ENCODE results near the gene OPCML. TPM values are rescaled to one million over a fixed set of nuclear protein-coding genes. Genes with fewer than 3 reads are reported as not detected.
A peak's percentile ranks its signal among the peaks of the same experiment; 100 is the strongest.

The OPCML gene
- total RNA-seq, 2 experiments from 2014 or later = not detected

DNA sequence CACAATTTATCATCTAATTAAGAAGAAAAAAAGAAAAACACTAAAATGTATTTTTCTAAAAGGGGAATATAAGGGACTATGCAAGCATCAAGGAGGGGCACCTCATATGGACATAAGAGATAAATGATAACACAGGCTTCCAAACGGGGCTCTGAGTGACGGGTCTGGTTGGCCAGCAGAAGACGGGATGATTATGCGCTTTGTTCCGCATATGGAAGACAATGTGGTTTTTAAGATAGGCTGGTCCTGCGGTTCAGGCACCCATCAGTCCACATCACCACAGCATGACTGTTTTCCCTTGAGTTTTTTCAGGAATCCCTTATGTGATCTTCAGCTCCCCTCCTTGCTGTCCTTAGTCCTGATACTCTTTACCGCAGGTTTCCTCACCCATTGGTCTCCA, 404.6 kb downstream of the OPCML start:
- H3K27me3 Mint-ChIP-seq = peaks cover 2% of the 10 kb centered on the region
- H3K4me1 Mint-ChIP-seq = no peaks in the 10 kb centered on the region
- no peaks in the 10 kb centered on the region for H3K36me3 Mint-ChIP-seq
- POLR2A ChIA-PET = no interaction called here
- no peaks in the 10 kb centered on the region for H3K9me3 Mint-ChIP-seq
- DNase-seq (no peak), ATAC-seq (ENCODE audit: low read depth) (no peak)
- H3K4me3 Mint-ChIP-seq = no peak overlapping the region
- H3K27ac Mint-ChIP-seq = no peak overlapping the region

DNA sequence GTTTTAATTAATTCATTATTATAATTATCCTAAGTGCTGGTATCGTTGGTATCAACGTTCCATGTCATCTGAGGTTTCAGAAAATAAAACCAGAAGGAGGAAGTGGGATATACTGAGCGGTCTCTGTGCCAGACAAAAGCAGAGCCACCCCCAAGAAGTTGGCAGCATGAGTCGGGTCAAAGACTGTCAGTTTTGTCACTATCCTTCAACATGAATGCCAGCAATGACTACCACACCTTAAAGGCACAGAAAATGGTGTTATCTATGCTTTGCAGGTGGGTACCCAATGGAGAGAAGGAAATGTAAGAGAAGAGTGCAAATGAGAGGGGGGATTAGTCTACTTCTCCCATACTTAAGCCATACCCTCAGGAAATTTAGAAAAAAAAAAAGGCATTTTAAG, 408.5 kb downstream of the OPCML start:
- POLR2A ChIA-PET = no interaction called here
- Mint-ChIP-seq H3K36me3 (no peaks in the 10 kb centered on the region), H3K9me3 (no peaks in the 10 kb centered on the region), H3K27me3 (peaks cover under 1% of the 10 kb centered on the region), H3K4me1 (no peaks in the 10 kb centered on the region), H3K4me3 (no peak overlapping the region), H3K27ac (no peak overlapping the region)
- no peak for ATAC-seq (ENCODE audit: low read depth)
- no peak for DNase-seq

- DNase-seq (no peak), ATAC-seq (ENCODE audit: low read depth) (no peak)
- H3K27me3 Mint-ChIP-seq = no peaks in the 10 kb centered on the region
- no peak overlapping the region for H3K4me3 Mint-ChIP-seq
- H3K9me3 Mint-ChIP-seq = no peaks in the 10 kb centered on the region
- H3K27ac Mint-ChIP-seq = no peak overlapping the region
- H3K36me3 Mint-ChIP-seq = no peaks in the 10 kb centered on the region
- H3K4me1 Mint-ChIP-seq = no peaks in the 10 kb centered on the region
- POLR2A ChIA-PET = no interaction called here
These were observed 408.9 kb downstream of the OPCML start for GRCh38 chr11:133123366-133123765.

DNA sequence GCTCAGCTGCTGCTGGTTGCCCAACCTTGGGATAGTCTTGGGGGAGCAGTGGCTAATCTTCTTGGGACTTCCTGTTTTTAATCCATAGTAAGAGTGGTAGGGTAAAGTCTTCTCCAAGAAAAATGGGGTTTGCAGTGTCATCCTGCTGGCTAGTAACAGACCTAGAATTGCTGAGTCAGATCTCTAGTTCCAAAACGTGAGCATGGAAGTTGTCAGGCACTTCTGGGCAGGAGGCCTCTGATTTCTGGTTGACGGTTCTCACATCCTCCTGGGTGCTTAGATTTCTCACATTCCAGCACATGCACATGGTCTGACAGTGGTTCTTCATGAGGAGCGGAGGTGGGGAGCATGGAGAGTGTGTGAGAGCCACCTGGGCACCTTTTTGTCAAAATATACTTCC, 410.0 kb downstream of the OPCML start:
- ATAC-seq (ENCODE audit: low read depth) = no peak

GRCh38 chr11:133118563-133119268, 413.6 kb downstream of the OPCML start:
- DNase-seq (no peak), ATAC-seq (ENCODE audit: low read depth) (no peak)
- no peaks in the 10 kb centered on the region for H3K36me3 Mint-ChIP-seq
- H3K27ac Mint-ChIP-seq = no peak overlapping the region
- POLR2A ChIA-PET = no interaction called here
- no peaks in the 10 kb centered on the region for H3K9me3 Mint-ChIP-seq
- peaks cover 4% of the 10 kb centered on the region for H3K4me1 Mint-ChIP-seq
- H3K27me3 Mint-ChIP-seq = no peaks in the 10 kb centered on the region
- H3K4me3 Mint-ChIP-seq = no peak overlapping the region

More for the DNA sequence above, 410.0 kb downstream of the OPCML start:
- Mint-ChIP-seq H3K36me3 (no peaks in the 10 kb centered on the region), H3K27ac (no peak overlapping the region), H3K27me3 (no peaks in the 10 kb centered on the region), H3K4me1 (peaks cover 4% of the 10 kb centered on the region), H3K4me3 (no peak overlapping the region), H3K9me3 (no peaks in the 10 kb centered on the region)
- POLR2A ChIA-PET = no interaction called here
- no peak for DNase-seq

- POLR2A ChIA-PET = no interaction called here
- Mint-ChIP-seq H3K4me1 (peaks cover 4% of the 10 kb centered on the region), H3K36me3 (no peaks in the 10 kb centered on the region), H3K27me3 (peaks cover 3% of the 10 kb centered on the region), H3K4me3 (no peak overlapping the region), H3K27ac (no peak overlapping the region), H3K9me3 (no peaks in the 10 kb centered on the region)
- no peak for ATAC-seq (ENCODE audit: low read depth)
- no peak for DNase-seq
These were observed 417.2 kb downstream of the OPCML start for GRCh38 chr11:133115099-133115498.

GRCh38 chr11:133107763-133108162, 424.5 kb downstream of the OPCML start:
- no peaks in the 10 kb centered on the region for H3K4me1 Mint-ChIP-seq
- DNase-seq (no peak), ATAC-seq (ENCODE audit: low read depth) (no peak)
- H3K27me3 Mint-ChIP-seq = no peaks in the 10 kb centered on the region
- no peaks in the 10 kb centered on the region for H3K36me3 Mint-ChIP-seq
- H3K27ac Mint-ChIP-seq = no peak overlapping the region
- no peak overlapping the region for H3K4me3 Mint-ChIP-seq
- POLR2A ChIA-PET = no interaction called here
- no peaks in the 10 kb centered on the region for H3K9me3 Mint-ChIP-seq

GRCh38 chr11:133107136-133107535, 425.2 kb downstream of the OPCML start:
- DNase-seq (no peak), ATAC-seq (ENCODE audit: low read depth) (no peak)
- Mint-ChIP-seq H3K27ac (no peak overlapping the region), H3K36me3 (no peaks in the 10 kb centered on the region), H3K4me3 (no peak overlapping the region), H3K4me1 (no peaks in the 10 kb centered on the region), H3K27me3 (no peaks in the 10 kb centered on the region), H3K9me3 (no peaks in the 10 kb centered on the region)
- POLR2A ChIA-PET = no interaction called here

- ATAC-seq (ENCODE audit: low read depth) (no peak), DNase-seq (no peak)
- Mint-ChIP-seq H3K4me1 (no peaks in the 10 kb centered on the region), H3K27me3 (no peaks in the 10 kb centered on the region), H3K36me3 (no peaks in the 10 kb centered on the region), H3K4me3 (no peak overlapping the region), H3K9me3 (no peaks in the 10 kb centered on the region), H3K27ac (no peak overlapping the region)
- POLR2A ChIA-PET = no interaction called here
These were observed 425.9 kb downstream of the OPCML start for GRCh38 chr11:133106417-133106816.

DNA sequence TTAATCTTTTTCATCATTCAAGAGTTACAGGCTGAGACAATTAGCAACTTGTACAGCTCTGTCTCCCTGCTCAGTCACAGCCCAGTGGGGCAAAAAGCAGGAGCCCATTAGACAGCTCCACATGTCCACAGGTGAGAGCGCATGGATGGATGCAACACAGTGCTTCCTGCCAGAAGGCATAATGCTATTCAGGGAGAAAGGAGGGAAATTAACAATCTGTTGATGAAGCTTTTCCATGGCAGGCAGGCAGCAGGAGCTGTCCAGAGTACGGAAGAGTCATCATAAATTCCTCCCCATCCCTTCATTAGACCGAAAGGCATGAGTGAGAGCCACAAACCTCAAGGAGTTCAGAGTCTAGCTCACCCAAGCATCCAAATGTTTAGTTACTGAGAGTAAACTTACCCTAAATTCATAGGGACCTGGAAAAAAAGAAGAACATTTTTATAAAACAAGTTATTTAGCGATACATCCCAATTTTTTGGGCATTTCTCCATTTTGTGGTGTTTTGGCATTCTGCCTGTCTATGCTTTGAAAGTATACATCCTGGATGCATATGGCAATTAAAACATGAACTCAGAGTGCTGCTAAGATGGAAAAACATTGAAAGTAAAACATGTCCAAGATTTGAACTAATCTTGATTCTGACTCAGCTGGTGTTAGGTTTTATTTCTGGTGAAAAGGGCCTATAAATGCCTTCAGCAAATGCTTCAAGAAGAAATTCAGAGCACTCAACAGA, 428.1 kb downstream of the OPCML start:
- Mint-ChIP-seq H3K36me3 (no peaks in the 10 kb centered on the region), H3K4me1 (no peaks in the 10 kb centered on the region), H3K27ac (no peak overlapping the region), H3K27me3 (no peaks in the 10 kb centered on the region), H3K4me3 (no peak overlapping the region), H3K9me3 (peaks cover 3% of the 10 kb centered on the region)
- POLR2A ChIA-PET = no interaction called here
- ATAC-seq (ENCODE audit: low read depth) (no peak), DNase-seq (no peak)

- Mint-ChIP-seq H3K4me1 (no peaks in the 10 kb centered on the region), H3K27me3 (peaks cover 2% of the 10 kb centered on the region), H3K4me3 (no peak overlapping the region), H3K9me3 (peaks cover 3% of the 10 kb centered on the region), H3K36me3 (no peaks in the 10 kb centered on the region), H3K27ac (no peak overlapping the region)
- DNase-seq (no peak), ATAC-seq (ENCODE audit: low read depth) (no peak)
- POLR2A ChIA-PET = no interaction called here
These were observed 435.3 kb downstream of the OPCML start for GRCh38 chr11:133096981-133097380.

GRCh38 chr11:133086518-133086917, 445.8 kb downstream of the OPCML start:
- no peak overlapping the region for H3K27ac Mint-ChIP-seq
- H3K36me3 Mint-ChIP-seq = no peaks in the 10 kb centered on the region
- POLR2A ChIA-PET = no interaction called here
- H3K4me1 Mint-ChIP-seq = peaks cover 2% of the 10 kb centered on the region
- H3K9me3 Mint-ChIP-seq = no peaks in the 10 kb centered on the region
- peaks cover 15% of the 10 kb centered on the region for H3K27me3 Mint-ChIP-seq
- no peak for DNase-seq
- no peak overlapping the region for H3K4me3 Mint-ChIP-seq
- no peak for ATAC-seq (ENCODE audit: low read depth)

- ATAC-seq (ENCODE audit: low read depth) (peak; percentile 99), DNase-seq (peak; percentile 89)
- peak overlapping the region; percentile 60 for H3K4me3 Mint-ChIP-seq
- POLR2A ChIA-PET = no interaction called here
- H3K27ac Mint-ChIP-seq = no peak overlapping the region
- H3K9me3 Mint-ChIP-seq = no peaks in the 10 kb centered on the region
- peaks cover 27% of the 10 kb centered on the region for H3K27me3 Mint-ChIP-seq
- no peaks in the 10 kb centered on the region for H3K36me3 Mint-ChIP-seq
- peaks cover 5% of the 10 kb centered on the region for H3K4me1 Mint-ChIP-seq
These were observed 449.3 kb downstream of the OPCML start for GRCh38 chr11:133082841-133083488.

GRCh38 chr11:133082453-133082781, 449.9 kb downstream of the OPCML start:
- Mint-ChIP-seq H3K27me3 (peaks cover 30% of the 10 kb centered on the region), H3K36me3 (no peaks in the 10 kb centered on the region), H3K9me3 (no peaks in the 10 kb centered on the region), H3K4me3 (no peak overlapping the region), H3K27ac (no peak overlapping the region), H3K4me1 (peaks cover 5% of the 10 kb centered on the region)
- no peak for ATAC-seq (ENCODE audit: low read depth)
- DNase-seq = no peak
- POLR2A ChIA-PET = no interaction called here
